GM21390 (cell line): ENCODE data around the gene ANKRD53.

ENCODE experiments used
- ATAC-seq: cut with Tn5 transposase; IDR thresholded peaks from one replicate; pipeline ENCODE4 v1.9.1; 2021; ENCODE audit not compliant: unreplicated experiment

The ANKRD53 gene

GRCh38 chr2:70943205-70943871, 35.1 kb upstream of the ANKRD53 start:
- no peak for ATAC-seq

GRCh38 chr2:70944111-70944690, 34.2 kb upstream of the ANKRD53 start:
- ATAC-seq = no peak

GRCh38 chr2:70946832-70947442, 31.5 kb upstream of the ANKRD53 start:
- ATAC-seq = no peak

GRCh38 chr2:70947556-70948184, 30.8 kb upstream of the ANKRD53 start:
- ATAC-seq = no peak

- ATAC-seq = peak; percentile 81
Observed at GRCh38 chr2:70948337-70949003, 30.0 kb upstream of the ANKRD53 start.

GRCh38 chr2:70949086-70949485, 29.3 kb upstream of the ANKRD53 start:
- no peak for ATAC-seq

- no peak for ATAC-seq
Observed at GRCh38 chr2:70954886-70955285, 23.5 kb upstream of the ANKRD53 start.

GRCh38 chr2:70956141-70956540, 22.3 kb upstream of the ANKRD53 start:
- ATAC-seq = no peak

GRCh38 chr2:70957798-70958197, 20.6 kb upstream of the ANKRD53 start:
- no peak for ATAC-seq

- no peak for ATAC-seq
Observed at GRCh38 chr2:70958759-70959158, 19.7 kb upstream of the ANKRD53 start.

- no peak for ATAC-seq
Observed at GRCh38 chr2:70959271-70959761, 19.1 kb upstream of the ANKRD53 start.

GRCh38 chr2:70959851-70960832, 18.3 kb upstream of the ANKRD53 start:
- no peak for ATAC-seq

- no peak for ATAC-seq
Observed at GRCh38 chr2:70960833-70961647, 17.4 kb upstream of the ANKRD53 start.

- no peak for ATAC-seq
Observed at GRCh38 chr2:70961648-70961994, 16.8 kb upstream of the ANKRD53 start.

- ATAC-seq = no peak
Observed at GRCh38 chr2:70962211-70962884, 16.1 kb upstream of the ANKRD53 start.

GRCh38 chr2:70962885-70963878, 15.2 kb upstream of the ANKRD53 start:
- no peak for ATAC-seq

- ATAC-seq = no peak
Observed at GRCh38 chr2:70964133-70964532, 14.3 kb upstream of the ANKRD53 start.
